ENCODE results near the gene PHF23.
A peak's percentile ranks its signal among the peaks of the same experiment; 100 is the strongest.
"Not testable (repeated sequence)": the region's sequence is repeated elsewhere in the genome, so short reads cannot be mapped to it uniquely, and the experiment has no call there.

The PHF23 gene

DNA sequence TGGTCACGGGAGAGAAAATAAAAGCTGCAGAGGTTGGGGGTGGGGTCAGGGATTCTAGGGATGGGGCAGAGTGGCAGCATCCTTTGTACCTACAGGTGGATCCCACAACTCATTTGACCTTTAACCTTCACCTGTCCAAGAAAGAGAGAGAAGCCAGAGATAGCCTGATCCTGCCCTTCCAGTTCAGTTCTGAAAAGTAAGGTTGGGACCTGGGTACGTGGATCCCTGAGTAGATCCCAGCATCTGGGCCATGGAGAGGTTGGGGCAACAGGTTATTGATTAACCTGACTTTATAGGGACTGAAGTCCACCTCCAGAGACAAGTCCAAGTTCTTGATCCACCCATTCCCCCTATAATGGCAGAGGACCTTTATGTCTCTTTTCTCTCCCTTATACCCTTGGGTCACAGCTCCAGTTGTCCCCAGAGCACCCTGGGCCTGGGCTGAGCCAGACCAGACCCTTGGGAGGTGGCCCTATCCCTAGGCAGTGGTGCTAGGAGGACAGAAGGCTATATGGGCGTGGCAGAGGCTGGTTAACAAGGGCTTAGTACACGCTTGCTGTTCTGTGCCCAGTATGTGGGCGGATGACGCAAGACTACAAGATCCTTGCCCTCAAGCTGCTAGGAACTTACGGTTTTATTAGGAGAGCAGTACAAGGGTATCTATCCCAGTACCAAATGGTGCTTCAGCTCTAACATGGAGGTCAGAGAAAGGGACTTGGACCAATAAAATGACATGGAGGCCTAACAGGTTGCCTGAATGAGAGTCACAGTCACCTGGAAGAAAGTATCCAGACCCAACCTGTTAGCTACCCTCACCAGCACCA, 19.7 kb upstream of the PHF23 start:
- DNase-seq = no peak

- no peak for DNase-seq
These were observed 17.7 kb upstream of the PHF23 start for GRCh38 chr17:7256766-7257456.

GRCh38 chr17:7254511-7254910, 15.3 kb upstream of the PHF23 start:
- DNase-seq = no peak

DNA sequence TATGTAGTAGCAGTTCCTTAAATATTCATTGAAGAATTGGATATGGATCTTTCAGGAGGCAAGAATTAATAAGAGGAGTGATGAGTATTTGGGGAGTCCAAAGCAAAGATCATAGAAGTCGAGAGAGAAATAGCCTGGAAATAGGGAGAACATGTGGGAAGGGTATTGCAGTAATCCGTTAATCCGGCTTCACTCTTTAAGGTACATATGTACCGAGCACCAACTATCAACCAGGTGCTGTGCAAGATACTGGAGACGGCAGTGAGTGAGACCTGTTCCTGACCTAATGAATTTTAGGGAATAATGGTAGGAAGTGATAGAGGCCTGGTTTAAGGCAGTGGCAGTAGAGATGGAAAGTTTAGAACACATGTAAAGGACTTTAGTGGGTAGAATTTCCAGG, 13.8 kb upstream of the PHF23 start:
- no peak for DNase-seq

DNA sequence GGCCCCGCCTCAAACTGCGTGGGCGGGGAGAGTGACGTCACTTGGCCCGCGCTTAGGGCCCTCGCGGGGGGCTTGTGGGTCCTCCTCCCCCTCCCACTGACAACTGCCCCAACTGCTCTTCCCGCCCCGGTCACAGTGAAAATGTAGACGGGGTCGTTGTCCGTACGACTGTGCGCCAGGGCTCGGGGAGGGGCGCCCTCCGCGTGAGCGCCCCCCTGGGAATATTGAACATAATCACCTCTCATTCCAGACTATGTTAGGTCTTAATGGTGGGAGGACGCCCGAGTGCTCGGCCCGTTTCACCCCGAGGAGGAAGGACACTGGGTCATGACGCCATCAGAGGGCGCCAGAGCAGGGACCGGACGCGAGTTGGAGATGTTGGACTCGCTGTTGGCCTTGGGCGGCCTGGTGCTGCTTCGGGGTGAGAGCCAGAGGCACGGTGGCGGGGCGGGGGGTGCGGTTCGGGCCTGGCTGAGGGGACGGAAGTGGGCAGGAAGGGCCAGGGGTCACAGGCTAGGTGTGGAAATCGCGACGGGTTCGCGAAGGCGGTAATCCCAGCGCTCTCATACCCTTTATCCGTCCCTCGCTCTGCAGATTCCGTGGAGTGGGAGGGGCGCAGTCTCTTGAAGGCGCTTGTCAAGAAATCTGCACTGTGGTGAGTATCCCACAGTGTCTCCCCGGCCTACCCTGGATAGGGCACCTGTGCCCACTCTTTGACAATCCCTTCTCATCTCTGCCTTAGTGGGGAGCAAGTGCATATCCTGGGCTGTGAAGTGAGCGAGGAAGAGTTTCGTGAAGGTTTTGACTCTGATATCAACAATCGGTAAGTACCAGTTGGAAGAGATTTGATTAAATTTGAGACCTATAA, 13.2 kb upstream of the PHF23 start, which contains the start of gene ELP5:
TSS of gene ELP5 (plus strand) at position 40 of the 868 bp plus-strand sequence. CDS start at position 376, 336 bp downstream.
- DNase-seq = peak; percentile 40

DNA sequence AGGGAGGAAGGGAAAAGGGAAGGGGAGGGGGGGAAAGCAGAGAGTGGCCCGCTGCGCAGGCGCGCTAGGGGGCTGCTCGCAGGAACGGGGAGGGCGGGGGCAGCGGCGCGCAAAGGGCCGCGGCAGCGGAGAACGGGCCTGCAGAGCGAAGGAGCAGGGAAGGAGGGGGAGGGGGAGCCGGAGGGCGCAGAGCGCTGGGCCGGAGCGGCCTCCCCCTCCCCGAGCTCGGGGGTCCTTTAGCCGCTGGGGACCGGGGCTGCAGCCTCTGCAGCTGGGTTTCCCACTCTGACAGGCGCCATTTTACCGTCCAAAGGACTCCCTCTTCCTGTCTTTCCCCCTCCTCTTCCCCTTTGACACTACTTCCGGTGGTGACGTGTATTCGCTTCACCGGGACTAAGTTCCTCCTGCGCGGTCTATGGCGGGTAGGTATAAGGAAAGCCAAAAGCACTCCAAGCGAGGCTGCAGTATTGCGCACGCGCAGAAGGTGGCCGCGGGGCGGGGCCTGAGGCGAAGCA, 12.5 kb upstream of the PHF23 start, which contains the start of gene CTDNEP1:
TSS of gene CTDNEP1 (minus strand) at position 74 of the 515 bp plus-strand sequence. CDS start 438 bp downstream, outside the sequence.
- peak; percentile 83 for DNase-seq

DNA sequence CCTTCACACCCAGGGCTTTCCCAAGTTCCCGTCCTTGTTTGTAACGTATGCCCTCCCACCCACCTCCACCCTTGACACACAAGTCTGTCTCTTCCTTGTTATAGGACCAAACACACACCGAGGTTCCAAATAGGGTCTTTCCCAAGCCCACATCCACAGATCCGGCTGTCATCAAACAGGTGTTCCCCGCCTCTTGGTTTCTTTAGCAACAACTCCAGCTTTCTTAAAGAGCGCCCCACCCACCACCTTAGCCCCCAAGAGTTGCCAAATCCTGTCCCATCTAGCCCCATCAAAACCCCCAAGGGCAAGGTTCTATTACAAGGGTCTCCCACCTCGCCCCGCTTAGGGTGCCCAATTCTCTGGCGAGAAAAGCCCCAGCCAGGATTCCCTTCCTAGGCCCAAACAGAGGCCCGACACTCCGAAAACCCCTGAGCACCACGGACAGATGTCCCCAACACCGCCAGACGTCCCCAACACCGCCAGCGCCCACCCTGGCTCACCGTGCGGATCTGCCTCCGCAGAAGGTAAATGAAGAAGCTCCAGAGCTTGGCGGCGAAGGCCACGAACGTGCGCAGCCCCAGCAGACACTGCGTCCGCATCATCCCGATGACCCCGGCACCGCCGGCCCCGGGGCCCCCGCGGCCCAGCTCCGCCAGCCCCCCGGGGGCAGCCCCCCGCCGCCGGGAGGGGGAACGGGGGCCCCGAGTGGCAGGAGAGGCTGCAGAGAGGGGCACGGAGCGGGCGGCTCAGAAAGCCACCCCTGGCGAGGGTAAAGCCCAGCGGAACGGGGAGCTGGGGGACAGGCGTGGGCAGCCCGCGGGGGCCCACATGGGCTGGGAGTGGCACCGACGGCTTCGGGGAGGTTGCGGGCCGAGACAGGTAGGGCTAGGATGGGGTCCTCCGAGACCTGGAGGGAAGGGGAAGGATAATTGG, 11.7 kb upstream of the PHF23 start:
- DNase-seq = no peak

DNA sequence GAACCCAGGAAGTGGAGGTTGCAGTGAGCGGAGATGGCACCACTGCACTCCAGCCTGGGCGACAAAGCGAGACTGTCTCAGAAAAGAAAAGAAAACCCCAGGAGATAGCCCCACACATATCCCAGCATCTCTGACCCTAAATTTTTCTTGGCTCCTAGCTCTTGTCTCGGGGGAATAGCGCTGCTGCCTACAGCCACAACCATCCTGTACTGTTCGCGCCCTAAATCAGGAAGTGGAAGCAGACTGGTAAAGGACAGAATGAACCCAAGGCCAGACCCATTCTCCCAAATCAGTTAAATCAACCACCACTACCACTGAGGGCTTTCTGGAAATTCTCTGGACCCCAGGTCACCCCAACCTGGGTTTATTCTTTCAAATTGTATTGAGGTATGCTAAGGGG, 10.6 kb upstream of the PHF23 start:
- DNase-seq = no peak

GRCh38 chr17:7249214-7249613, 10.0 kb upstream of the PHF23 start:
- no peak for DNase-seq

GRCh38 chr17:7248796-7249195, 9.5 kb upstream of the PHF23 start:
- DNase-seq = no peak

DNA sequence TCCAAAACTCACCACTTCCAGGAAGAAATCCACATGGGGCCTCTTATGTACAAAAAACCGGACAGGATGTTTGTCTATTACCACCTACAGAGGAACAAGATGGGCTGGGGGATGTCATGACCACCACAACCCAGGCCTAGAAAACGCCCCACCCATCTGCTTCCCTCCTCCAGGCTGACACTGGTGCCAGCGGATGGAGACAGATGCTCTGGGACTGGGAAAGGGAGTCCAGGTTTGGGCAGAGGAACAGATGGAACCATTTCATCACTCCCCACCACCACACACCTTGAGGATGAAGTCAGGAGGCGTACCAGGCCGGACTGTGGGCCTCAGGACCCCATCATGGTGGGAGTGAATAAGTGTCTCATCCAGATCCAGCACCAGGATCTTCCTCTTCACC, 7.5 kb upstream of the PHF23 start:
- no peak for DNase-seq

- not testable (repeated sequence) for DNase-seq
These were observed 4.6 kb upstream of the PHF23 start for GRCh38 chr17:7243838-7244237.

GRCh38 chr17:7243453-7243729, 4.1 kb upstream of the PHF23 start:
- DNase-seq = no peak

DNA sequence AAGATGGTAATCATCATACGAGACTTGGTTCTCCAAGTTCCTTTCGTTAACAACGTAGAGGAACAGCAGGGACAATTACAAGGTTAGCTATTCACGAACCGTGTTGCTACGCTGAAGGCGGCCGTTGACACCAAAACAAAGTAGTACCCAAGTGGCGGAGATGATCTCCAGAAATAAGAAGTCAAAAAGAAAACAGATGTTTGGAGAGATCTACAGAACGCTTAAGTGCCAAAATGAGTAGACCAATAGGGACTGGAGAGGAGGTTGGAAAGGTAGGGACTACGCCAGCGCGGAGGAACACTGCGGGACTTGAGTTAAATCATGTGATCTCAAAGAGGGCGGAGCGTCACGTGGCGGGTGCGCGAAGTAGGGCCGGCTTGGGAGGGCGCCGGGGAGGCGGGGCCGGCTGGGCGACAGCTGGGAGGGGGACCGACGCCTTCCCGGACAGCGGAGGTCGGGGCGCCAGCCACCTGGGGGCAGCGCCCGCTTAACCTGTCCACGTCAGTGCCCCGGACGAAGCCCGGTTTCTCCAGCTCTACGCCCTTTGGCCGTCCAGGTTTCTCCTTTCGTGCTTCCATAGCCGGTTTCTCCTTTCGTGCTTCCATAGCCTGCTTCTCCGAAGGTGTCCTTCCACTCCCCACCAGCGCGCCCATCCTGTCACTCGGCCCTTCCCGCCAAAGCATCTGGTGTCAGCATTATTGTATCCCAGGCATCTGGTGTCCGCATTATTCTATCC, 3.6 kb upstream of the PHF23 start:
- peak; percentile 75 for DNase-seq

GRCh38 chr17:7241783-7242716, 2.8 kb upstream of the PHF23 start, which contains the start of gene GABARAP:
Gene GABARAP, minus strand, starts transcription at chr17:7242449. Its CDS starts 119 bp downstream, at chr17:7242330.
- DNase-seq = peak; percentile 53

- no peak for DNase-seq
These were observed 2.0 kb upstream of the PHF23 start for GRCh38 chr17:7241090-7241733.

DNA sequence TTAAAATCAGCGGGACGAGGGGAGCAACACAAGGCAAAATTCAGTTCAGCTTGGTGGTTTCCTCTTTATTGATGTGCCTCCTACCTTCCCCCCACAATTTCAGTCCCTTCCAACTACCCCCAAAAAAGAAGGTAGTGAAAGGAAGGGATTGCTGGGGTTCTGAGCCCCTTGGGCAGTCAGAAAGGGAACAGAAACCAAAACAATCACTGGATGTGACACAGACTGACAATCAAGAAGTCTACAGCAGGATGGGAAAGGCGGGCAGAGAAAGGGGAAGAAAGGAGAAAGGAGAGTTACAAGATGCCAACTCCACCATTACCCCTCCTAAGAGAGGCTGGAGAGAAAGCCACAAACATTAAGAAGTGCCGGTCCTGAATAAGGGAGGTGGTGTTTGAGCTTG, 1.1 kb upstream of the PHF23 start:
- no peak for DNase-seq

- no peak for DNase-seq
These were observed 702 bp downstream of the PHF23 start for GRCh38 chr17:7238420-7239090.
